ENCODE data around the gene YPEL3. TPM values are rescaled to one million over a fixed set of nuclear protein-coding genes. Genes with fewer than 3 reads are reported as not detected.

YPEL3 gene
- total and polyA plus RNA-seq, 2 of the 8 experiments (the other 6 are each of a cell fraction or from before 2014, with no cell fraction given), result 40.3 to 53.3 TPM

- POLR2A ChIA-PET (ENCODE audit: partially characterized antibody), result interaction anchor here (1.3 kb wide), 1 partner anchor 19 kb away, joined by 4 read pairs; the partner anchor contains the start of gene ALDOA
- CTCF ChIA-PET (ENCODE audit: partially characterized antibody), result interaction anchor here (1.0 to 1.7 kb wide), 2 partner anchors 9 to 139 kb away, joined by 4 to 6 read pairs; no protein-coding TSS in a partner anchor
- Histone ChIP-seq H2BK15ac (ENCODE audit: low read length) (no peak overlapping the region), H4K20me1 (replicated peaks in 1 of 2; ENCODE audit: control insufficient read depth in 1 of 2, insufficient read depth in 2 of 2, low read length in 2 of 2) (peaks cover 0 to 5% of the 10 kb centered on the region in 2 experiments), H2BK120ac (replicated peaks; ENCODE audit: low read depth, low read length) (no peak overlapping the region), H3K14ac (ENCODE audit: insufficient read length) (no peak overlapping the region), H3K4me3 (ENCODE audit: extremely low read depth in 1 of 4, insufficient read depth in 2 of 4, low read depth in 3 of 4, low read length in 4 of 4) (no peak overlapping the region), H3K23me2 (ENCODE audit: low read depth, low read length) (peaks cover 6% of the 10 kb centered on the region), H4K5ac (ENCODE audit: insufficient read length, low read depth, low read length) (no peak overlapping the region), H3K4me2 (ENCODE audit: insufficient read depth in 1 of 2, low read depth in 2 of 2, low read length in 2 of 2) (no peak overlapping the region), H3K36me3 (ENCODE audit: control insufficient read depth in 2 of 4, insufficient read depth in 4 of 4, low read length in 3 of 4) (no peaks in the 10 kb centered on the region), H3K18ac (ENCODE audit: extremely low read depth, low read length) (no peak overlapping the region), H3K79me1 (ENCODE audit: low read depth, low read length) (peaks cover 3% of the 10 kb centered on the region; the same call in 1 of the 2 replicates), H3K4me1 (replicated peaks in 1 of 4; ENCODE audit: control insufficient read depth in 3 of 4, insufficient read depth in 4 of 4, low read length in 3 of 4) (no peaks in the 10 kb centered on the region), H3K27me3 (replicated peaks in 1 of 4; ENCODE audit: control insufficient read depth in 3 of 4, extremely low read depth in 1 of 4, insufficient read depth in 3 of 4, low read length in 3 of 4) (peaks cover 0 to 6% (median 1%) of the 10 kb centered on the region in 4 experiments; a peak in 3 of 7 replicates), H2BK12ac (ENCODE audit: low read depth, low read length) (no peak overlapping the region), H3K4ac (replicated peaks; ENCODE audit: insufficient read length, low read depth, low read length) (no peak overlapping the region), H2AK5ac (ENCODE audit: low read depth, low read length) (0 out of 2 replicates have a peak overlapping the region, but pooled peaks have one; percentile 24), H3K23ac (ENCODE audit: insufficient read length) (no peak overlapping the region), H2AFZ (ENCODE audit: low read length) (no peak overlapping the region), H3K56ac (replicated peaks; ENCODE audit: insufficient read length, low read depth, low read length) (no peak overlapping the region), H2BK5ac (ENCODE audit: low read depth, low read length) (no peak overlapping the region), H4K91ac (replicated peaks; ENCODE audit: insufficient read length, low read length) (no peak overlapping the region), H2BK20ac (ENCODE audit: low read length) (no peak overlapping the region), H4K8ac (ENCODE audit: extremely low read depth, insufficient read depth, low read length) (no peak overlapping the region), H3K9me3 (ENCODE audit: insufficient read depth in 2 of 2, low read depth in 1 of 2, low read length in 1 of 2) (no peaks in the 10 kb centered on the region), H3K9ac (replicated peaks in 1 of 4; ENCODE audit: extremely low read depth in 1 of 4, low read depth in 3 of 4, low read length in 3 of 4) (no peak overlapping the region), H3K27ac (ENCODE audit: low read depth, low read length) (no peak overlapping the region), H3K79me2 (ENCODE audit: control insufficient read depth in 1 of 2, insufficient read depth in 2 of 2, low read length in 2 of 2) (no peaks in the 10 kb centered on the region)
- no peak for DNase-seq (ENCODE audit: low read depth in 1 of 2, low spot score in 2 of 2)
- WGBS, 2 experiments (ENCODE audit: extremely low coverage in 1 of 2, insufficient coverage in 1 of 2, insufficient read length in 1 of 2, insufficient replicate concordance in 2 of 2, low coverage in 1 of 2, low lambda C conversion rate in 2 of 2, missing lambda C conversion rate in 1 of 2), result 78% methylated on average over 1 of the region's 1 CpG; no CpG with 5 or more reads in 1 of the 2 experiments
- FAIRE-seq, result no peak
Observed at GRCh38 chr16:30046588-30046987, 49.4 kb downstream of the YPEL3 start.
